GM19395 (cell line): Measurements from ENCODE around the gene PPIP5K1.

Source experiments
- ATAC-seq: cut with Tn5 transposase; IDR thresholded peaks from one replicate; pipeline ENCODE4 v1.9.1; 2021; ENCODE audit warnings: mild to moderate bottlenecking, moderate library complexity; ENCODE audit not compliant: unreplicated experiment

Gene PPIP5K1

GRCh38 chr15:43519196-43519595, 70.8 kb downstream of the PPIP5K1 start:
- ATAC-seq = no peak

GRCh38 chr15:43518197-43518761, 71.7 kb downstream of the PPIP5K1 start:
- no peak for ATAC-seq

GRCh38 chr15:43517354-43518196, 72.4 kb downstream of the PPIP5K1 start, which contains the start of gene MAP1A:
Gene MAP1A, plus strand, starts transcription at chr15:43517608. Its CDS starts 3,866 bp downstream, at chr15:43521474.
- ATAC-seq = no peak

GRCh38 chr15:43516801-43517353, 73.1 kb downstream of the PPIP5K1 start:
- ATAC-seq = no peak

- ATAC-seq = no peak
These were observed 73.8 kb downstream of the PPIP5K1 start for GRCh38 chr15:43516185-43516584.

GRCh38 chr15:43515741-43516140, 74.3 kb downstream of the PPIP5K1 start:
- ATAC-seq = no peak

GRCh38 chr15:43514241-43515057, 75.6 kb downstream of the PPIP5K1 start:
- no peak for ATAC-seq

- no peak for ATAC-seq
These were observed 76.5 kb downstream of the PPIP5K1 start for GRCh38 chr15:43513550-43513949.

- ATAC-seq = peak; percentile 12
These were observed 78.8 kb downstream of the PPIP5K1 start for GRCh38 chr15:43511012-43511885.

GRCh38 chr15:43510200-43511011, 79.6 kb downstream of the PPIP5K1 start:
- peak; percentile 93 for ATAC-seq

- ATAC-seq = no peak
These were observed 80.3 kb downstream of the PPIP5K1 start for GRCh38 chr15:43509660-43510199.

- ATAC-seq = no peak
These were observed 80.9 kb downstream of the PPIP5K1 start for GRCh38 chr15:43508991-43509659.

- ATAC-seq = no peak
These were observed 81.6 kb downstream of the PPIP5K1 start for GRCh38 chr15:43508421-43508820.

- no peak for ATAC-seq
These were observed 84.3 kb downstream of the PPIP5K1 start for GRCh38 chr15:43505738-43506137.

GRCh38 chr15:43499635-43500034, 90.4 kb downstream of the PPIP5K1 start:
- no peak for ATAC-seq

GRCh38 chr15:43498990-43499389, 91.0 kb downstream of the PPIP5K1 start:
- no peak for ATAC-seq

GRCh38 chr15:43493703-43494472, 96.1 kb downstream of the PPIP5K1 start:
- ATAC-seq = no peak
